Measurements from ENCODE around the gene RPL12. TPM values are rescaled to one million over a fixed set of nuclear protein-coding genes. Genes with fewer than 3 reads are reported as not detected.

RPL12 gene
- total RNA-seq, 3 donors from 2014 or later (not counting 1 experiment from before 2014, with no cell fraction given) = 561 to 770 (median 724) TPM

- no peaks in the 10 kb centered on the region for H3K9me3 ChIP-seq (ENCODE audit: control insufficient read depth, insufficient read depth, low read length)
- peaks cover 37 to 51% of the 10 kb centered on the region in 2 donors for H3K4me1 Mint-ChIP-seq
Measured at GRCh38 chr9:127423934-127424675, 27.1 kb downstream of the RPL12 start, which contains the start of gene ZNF79. Gene ZNF79 (plus strand): TSS chr9:127424382. CDS start chr9:127424788, 406 bp downstream.

GRCh38 chr9:127423476-127423933 is 27.7 kb downstream of the RPL12 start:
- Histone ChIP-seq H3K4me3 (ENCODE audit: low read length) (peak overlapping the region; percentile 76), H3K36me3 (ENCODE audit: control insufficient read depth, insufficient read depth, low read length) (peaks cover 3% of the 10 kb centered on the region), H3K9me3 (ENCODE audit: control insufficient read depth, insufficient read depth, low read length) (no peaks in the 10 kb centered on the region), H3K27me3 (ENCODE audit: control insufficient read depth, insufficient read depth, low read length) (no peaks in the 10 kb centered on the region), H3K4me1 (ENCODE audit: control insufficient read depth, insufficient read depth, low read length) (peaks cover 33% of the 10 kb centered on the region), H3K27ac (ENCODE audit: low read length) (peak overlapping the region; percentile 62)
- no peak for TF ChIP-seq CTCF (IDR thresholded peaks at IDR 0.05)
- DNase-seq (no peak), ATAC-seq (no peak)
- WGBS (ENCODE audit: insufficient coverage) = 2% methylated on average over 4 of the region's 9 CpGs
- Mint-ChIP-seq H3K27me3 (ENCODE audit: low read depth in 2 of 2) (no peaks in the 10 kb centered on the region), H3K27ac (peak overlapping the region; percentile 95 to 99), H3K4me3 (peak overlapping the region; percentile 99), H3K9me3 (no peaks in the 10 kb centered on the region), H3K4me1 (peaks cover 41 to 56% of the 10 kb centered on the region in 2 donors), H3K36me3 (no peaks in the 10 kb centered on the region)
- intact Hi-C loops (cut with micrococcal nuclease) = loop anchor here (10.0 kb wide), 1 partner anchor 139 kb away; no protein-coding TSS in a partner anchor

More at GRCh38 chr9:127423934-127424675, 27.1 kb downstream of the RPL12 start, which contains the start of gene ZNF79:
- Histone ChIP-seq H3K27ac (ENCODE audit: low read length) (peak within 1 kb of the TSS; percentile 62), H3K27me3 (ENCODE audit: control insufficient read depth, insufficient read depth, low read length) (no peaks in the 10 kb centered on the region), H3K4me1 (ENCODE audit: control insufficient read depth, insufficient read depth, low read length) (peaks cover 27% of the 10 kb centered on the region), H3K4me3 (ENCODE audit: low read length) (peak within 1 kb of the TSS; percentile 76), H3K36me3 (ENCODE audit: control insufficient read depth, insufficient read depth, low read length) (peaks cover 8% of the 10 kb centered on the region)
- TF ChIP-seq CTCF (IDR thresholded peaks at IDR 0.05) = no peak
- Mint-ChIP-seq H3K4me3 (peak within 1 kb of the TSS; percentile 99), H3K9me3 (no peaks in the 10 kb centered on the region), H3K27me3 (ENCODE audit: low read depth in 2 of 2) (no peaks in the 10 kb centered on the region), H3K36me3 (no peaks in the 10 kb centered on the region), H3K27ac (peak within 1 kb of the TSS; percentile 95 to 99)
- intact Hi-C loops (cut with micrococcal nuclease) = loop anchor here (1.0 to 10.0 kb wide), 3 partner anchors 27 to 139 kb away; partner anchors contain the start of genes LRSAM1, RPL12 and SLC2A8
- peak; percentile 90 to 94 for DNase-seq
- peak; percentile 90 to 94 (median 93) for ATAC-seq
- WGBS (ENCODE audit: insufficient coverage) = under 1% methylated on average over 54 of the region's 54 CpGs

GRCh38 chr9:127422787-127423186 is 28.4 kb downstream of the RPL12 start:
- H3K9me3 Mint-ChIP-seq = no peaks in the 10 kb centered on the region
- Histone ChIP-seq H3K36me3 (ENCODE audit: control insufficient read depth, insufficient read depth, low read length) (no peaks in the 10 kb centered on the region), H3K4me3 (ENCODE audit: low read length) (no peak overlapping the region), H3K4me1 (ENCODE audit: control insufficient read depth, insufficient read depth, low read length) (peaks cover 37% of the 10 kb centered on the region), H3K27ac (ENCODE audit: low read length) (no peak overlapping the region), H3K27me3 (ENCODE audit: control insufficient read depth, insufficient read depth, low read length) (no peaks in the 10 kb centered on the region), H3K9me3 (ENCODE audit: control insufficient read depth, insufficient read depth, low read length) (no peaks in the 10 kb centered on the region)
- ATAC-seq (no peak), DNase-seq (no peak)
- no peak for TF ChIP-seq CTCF (IDR thresholded peaks at IDR 0.05)
- H3K4me3 Mint-ChIP-seq = peak overlapping the region; percentile 99
- no peaks in the 10 kb centered on the region for H3K27me3 Mint-ChIP-seq (ENCODE audit: low read depth in 2 of 2)
- peak overlapping the region; percentile 95 to 99 for H3K27ac Mint-ChIP-seq
- intact Hi-C loops (cut with micrococcal nuclease) = loop anchor here (10.0 kb wide), 1 partner anchor 138 kb away; no protein-coding TSS in a partner anchor
- H3K36me3 Mint-ChIP-seq = no peaks in the 10 kb centered on the region
- peaks cover 41 to 55% of the 10 kb centered on the region in 2 donors for H3K4me1 Mint-ChIP-seq
- WGBS (ENCODE audit: insufficient coverage) = no CpG with 5 or more reads among the region's 6 CpGs

Measured in natural killer cell (primary cell).